ENCODE measurements around the gene GIPC3.
A peak's percentile ranks its signal among the peaks of the same experiment; 100 is the strongest.

The GIPC3 gene

GRCh38 chr19:3604987-3605343 is 19.7 kb downstream of the GIPC3 start:
- DNase-seq (ENCODE audit: low spot score) = no peak

GRCh38 chr19:3605361-3605760 is 20.1 kb downstream of the GIPC3 start:
- FAIRE-seq (peak; percentile 58), DNase-seq (ENCODE audit: low spot score) (no peak)

More at GRCh38 chr19:3604987-3605343, 19.7 kb downstream of the GIPC3 start:
- no peak for FAIRE-seq

GRCh38 chr19:3605770-3606169 is 20.5 kb downstream of the GIPC3 start:
- FAIRE-seq = peak; percentile 13
- DNase-seq (ENCODE audit: low spot score) = no peak

GRCh38 chr19:3606174-3606689 is 21.0 kb downstream of the GIPC3 start:
- no peak for FAIRE-seq
- peak; percentile 38 for DNase-seq (ENCODE audit: low spot score)

GRCh38 chr19:3606690-3607289 is 21.5 kb downstream of the GIPC3 start, which contains the start of gene TBXA2R:
Gene TBXA2R (minus strand): TSS chr19:3606875. CDS start chr19:3600634, 6,241 bp downstream.
- peak; percentile 78 for DNase-seq (ENCODE audit: low spot score)
- FAIRE-seq = no peak

GRCh38 chr19:3607303-3608078 is 22.2 kb downstream of the GIPC3 start:
- DNase-seq (ENCODE audit: low spot score) (peak; percentile 27), FAIRE-seq (no peak)

GRCh38 chr19:3608079-3608641 is 22.9 kb downstream of the GIPC3 start:
- no peak for DNase-seq (ENCODE audit: low spot score)
- FAIRE-seq = no peak

- DNase-seq (ENCODE audit: low spot score) = no peak
- no peak for FAIRE-seq
These were observed 23.6 kb downstream of the GIPC3 start for GRCh38 chr19:3608750-3609322.

GRCh38 chr19:3609779-3610719 is 24.8 kb downstream of the GIPC3 start:
- DNase-seq (ENCODE audit: low spot score) = no peak
- no peak for FAIRE-seq

- DNase-seq (ENCODE audit: low spot score) (no peak), FAIRE-seq (no peak)
These were observed 25.8 kb downstream of the GIPC3 start for GRCh38 chr19:3610745-3611717.

GRCh38 chr19:3611841-3612240 is 26.6 kb downstream of the GIPC3 start:
- FAIRE-seq = no peak
- no peak for DNase-seq (ENCODE audit: low spot score)

- no peak for DNase-seq (ENCODE audit: low spot score)
- no peak for FAIRE-seq
These were observed 27.1 kb downstream of the GIPC3 start for GRCh38 chr19:3612330-3612729.

GRCh38 chr19:3612901-3613741 is 27.8 kb downstream of the GIPC3 start:
- DNase-seq (ENCODE audit: low spot score) = no peak
- FAIRE-seq = no peak

GRCh38 chr19:3613818-3614661 is 28.8 kb downstream of the GIPC3 start:
- DNase-seq (ENCODE audit: low spot score) (no peak), FAIRE-seq (no peak)

- no peak for FAIRE-seq
- DNase-seq (ENCODE audit: low spot score) = no peak
These were observed 29.7 kb downstream of the GIPC3 start for GRCh38 chr19:3614858-3615505.

- FAIRE-seq (no peak), DNase-seq (ENCODE audit: low spot score) (no peak)
These were observed 30.4 kb downstream of the GIPC3 start for GRCh38 chr19:3615524-3616135.

GRCh38 chr19:3617463-3617862 is 32.2 kb downstream of the GIPC3 start:
- no peak for DNase-seq (ENCODE audit: low spot score)
- no peak for FAIRE-seq

All from urothelium cell line (cell line).